Suprapubic skin (tissue), 4 donors: ENCODE data around the gene PPP1R9A. TPM values are rescaled to one million over a fixed set of nuclear protein-coding genes. Genes with fewer than 3 reads are reported as not detected.

ENCODE experiments used
- DNase-seq, 2 donors: peaks; one replicate each; pipeline ENCODE4 v3.0.0-alpha.2; 2019; ENCODE audit warnings: low spot score in 2 of 2
- H3K27ac ChIP-seq: fragments of 200-600 bp; sonication (generic); one replicate; pipeline ENCODE4 v1.5.1; 2019
- H3K27me3 ChIP-seq: fragments of 200-600 bp; sonication (generic); one replicate; pipeline ENCODE4 v1.5.1; 2019
- H3K36me3 ChIP-seq: fragments of 200-600 bp; sonication (generic); one replicate; pipeline ENCODE4 v1.5.1; 2019
- H3K4me1 ChIP-seq: fragments of 200-600 bp; sonication (generic); one replicate; pipeline ENCODE4 v1.5.1; 2019
- H3K4me3 ChIP-seq: fragments of 200-600 bp; sonication (generic); one replicate; pipeline ENCODE4 v1.5.1; 2019; ENCODE audit warnings: mild to moderate bottlenecking
- H3K9me3 ChIP-seq: fragments of 200-600 bp; sonication (generic); one replicate; pipeline ENCODE4 v1.5.1; 2019
- EP300 ChIP-seq: sonication (generic); formaldehyde crosslinking; IDR thresholded peaks from one replicate; pipeline ENCODE4 v1.6.1; 2017; ENCODE audit warnings: antibody characterized with exemption
- POLR2A ChIP-seq, 2 donors: fragments of 450-650 bp; IDR thresholded peaks; one replicate each; pipeline ENCODE4 v1.6.1; 2017; ENCODE audit warnings: antibody characterized with exemption in 2 of 2, mild to moderate bottlenecking in 2 of 2, moderate library complexity in 2 of 2
- POLR2AphosphoS5 ChIP-seq, 3 donors: sonication (generic); formaldehyde crosslinking; IDR thresholded peaks; one replicate each; pipeline ENCODE4 v1.6.1; 2017; ENCODE audit warnings: antibody characterized with exemption in 3 of 3
- WGBS: methylation state at CpG from one replicate; pipeline ENCODE4 v1.1.5; 2018; 5-methylcytosine and 5-hydroxymethylcytosine counted together
- total RNA-seq, 4 donors: library from RNA; depleted of rRNA; stranded (reverse); fragments of >200 nt; gene quantifications; one replicate each; pipeline ENCODE4 v1.1.0, GENCODE V29; 2016
- TF ChIP-seq, protein P1 (sequence below), 2 donors: fragments of 200-600 bp in 1 of 2; fragments of 450-650 bp in 1 of 2; sonication (generic) in 1 of 2; IDR thresholded peaks; one replicate each; pipeline ENCODE4 v1.5.1; 2016 to 2019; ENCODE audit warnings: antibody characterized with exemption in 2 of 2, mild to moderate bottlenecking in 1 of 2, moderate library complexity in 1 of 2

The PPP1R9A gene
- total RNA-seq, 4 donors from 2014 or later = 0.49 to 8.6 (median 2.5) TPM

- H3K27me3 ChIP-seq = no peaks in the 10 kb centered on the region
- H3K4me3 ChIP-seq = no peak overlapping the region
- no peak overlapping the region for H3K27ac ChIP-seq
- WGBS = 74% methylated on average over 11 of the region's 11 CpGs
- peaks cover 6% of the 10 kb centered on the region for H3K9me3 ChIP-seq
- TF ChIP-seq POLR2AphosphoS5 (IDR thresholded peaks at IDR 0.05) = no peak
- TF ChIP-seq POLR2A (IDR thresholded peaks at IDR 0.05) = no peak
- no peak for TF ChIP-seq EP300
- TF ChIP-seq, protein P1, sequence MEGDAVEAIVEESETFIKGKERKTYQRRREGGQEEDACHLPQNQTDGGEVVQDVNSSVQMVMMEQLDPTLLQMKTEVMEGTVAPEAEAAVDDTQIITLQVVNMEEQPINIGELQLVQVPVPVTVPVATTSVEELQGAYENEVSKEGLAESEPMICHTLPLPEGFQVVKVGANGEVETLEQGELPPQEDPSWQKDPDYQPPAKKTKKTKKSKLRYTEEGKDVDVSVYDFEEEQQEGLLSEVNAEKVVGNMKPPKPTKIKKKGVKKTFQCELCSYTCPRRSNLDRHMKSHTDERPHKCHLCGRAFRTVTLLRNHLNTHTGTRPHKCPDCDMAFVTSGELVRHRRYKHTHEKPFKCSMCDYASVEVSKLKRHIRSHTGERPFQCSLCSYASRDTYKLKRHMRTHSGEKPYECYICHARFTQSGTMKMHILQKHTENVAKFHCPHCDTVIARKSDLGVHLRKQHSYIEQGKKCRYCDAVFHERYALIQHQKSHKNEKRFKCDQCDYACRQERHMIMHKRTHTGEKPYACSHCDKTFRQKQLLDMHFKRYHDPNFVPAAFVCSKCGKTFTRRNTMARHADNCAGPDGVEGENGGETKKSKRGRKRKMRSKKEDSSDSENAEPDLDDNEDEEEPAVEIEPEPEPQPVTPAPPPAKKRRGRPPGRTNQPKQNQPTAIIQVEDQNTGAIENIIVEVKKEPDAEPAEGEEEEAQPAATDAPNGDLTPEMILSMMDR (IDR thresholded peaks at IDR 0.05) = no peak
- DNase-seq = no peak
- H3K4me1 ChIP-seq = no peaks in the 10 kb centered on the region
- no peaks in the 10 kb centered on the region for H3K36me3 ChIP-seq
Observed at GRCh38 chr7:94877731-94878670, 29.4 kb upstream of the PPP1R9A start.

GRCh38 chr7:94882891-94883290, 24.5 kb upstream of the PPP1R9A start:
- TF ChIP-seq POLR2A (IDR thresholded peaks at IDR 0.05) (no peak), POLR2AphosphoS5 (IDR thresholded peaks at IDR 0.05) (no peak), EP300 (no peak)
- H3K9me3 ChIP-seq = peaks cover 6% of the 10 kb centered on the region
- H3K27me3 ChIP-seq = no peaks in the 10 kb centered on the region
- no peaks in the 10 kb centered on the region for H3K36me3 ChIP-seq
- DNase-seq = no peak
- WGBS = 32% methylated on average over 2 of the region's 2 CpGs
- H3K4me1 ChIP-seq = no peaks in the 10 kb centered on the region
- H3K4me3 ChIP-seq = no peak overlapping the region
- H3K27ac ChIP-seq = no peak overlapping the region

DNA sequence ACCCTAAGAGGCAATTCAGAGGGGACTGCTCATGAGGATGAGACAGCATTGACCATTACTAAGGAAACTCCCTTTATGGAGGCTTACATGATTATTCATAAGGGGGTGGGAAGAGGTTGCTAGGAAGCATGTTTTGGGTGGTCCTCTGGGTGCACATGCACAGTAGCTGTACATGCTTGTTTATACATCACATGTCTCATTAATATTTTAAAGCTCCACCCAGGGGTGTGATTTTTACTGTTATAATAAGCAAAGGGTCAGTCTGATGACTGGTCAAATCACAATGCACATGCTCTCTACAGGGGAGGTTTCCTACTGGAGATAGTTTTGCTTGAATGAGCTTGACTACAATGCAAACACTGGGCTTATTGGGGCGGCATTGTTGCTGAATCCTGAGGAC, 23.8 kb upstream of the PPP1R9A start:
- Histone ChIP-seq H3K4me1 (no peaks in the 10 kb centered on the region), H3K36me3 (no peaks in the 10 kb centered on the region), H3K27me3 (no peaks in the 10 kb centered on the region), H3K9me3 (no peaks in the 10 kb centered on the region), H3K4me3 (no peak overlapping the region), H3K27ac (no peak overlapping the region)
- WGBS = 83% methylated on average over 1 of the region's 1 CpG
- TF ChIP-seq EP300 (no peak), POLR2AphosphoS5 (IDR thresholded peaks at IDR 0.05) (no peak), POLR2A (IDR thresholded peaks at IDR 0.05) (no peak)
- TF ChIP-seq, protein P1 (IDR thresholded peaks at IDR 0.05) = no peak
- DNase-seq = no peak

DNA sequence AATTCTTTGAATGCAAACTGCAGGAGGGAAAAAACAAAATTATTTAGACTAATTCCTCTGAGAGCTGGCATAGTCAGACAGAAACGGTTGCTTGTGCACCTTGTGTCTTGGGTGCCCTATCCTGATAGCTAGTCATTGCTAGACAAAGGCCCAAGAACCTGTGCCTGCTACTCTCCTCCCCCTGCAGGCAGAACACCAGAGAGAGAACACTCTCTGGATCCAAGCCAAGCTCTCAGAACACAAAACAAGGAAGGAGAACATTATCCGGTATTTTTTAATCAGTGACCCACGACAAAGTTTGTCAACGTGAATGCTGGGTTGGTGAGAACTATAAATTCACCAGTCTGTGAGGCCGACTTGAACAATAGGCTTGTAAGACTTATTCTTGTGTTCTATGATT, 18.8 kb upstream of the PPP1R9A start:
- Histone ChIP-seq H3K27me3 (no peaks in the 10 kb centered on the region), H3K4me1 (no peaks in the 10 kb centered on the region), H3K36me3 (no peaks in the 10 kb centered on the region), H3K9me3 (no peaks in the 10 kb centered on the region), H3K27ac (no peak overlapping the region), H3K4me3 (no peak overlapping the region)
- DNase-seq = no peak
- no peak for TF ChIP-seq EP300
- TF ChIP-seq, protein P1 (IDR thresholded peaks at IDR 0.05) = no peak
- TF ChIP-seq POLR2AphosphoS5 (IDR thresholded peaks at IDR 0.05) = no peak
- WGBS = 32% methylated on average over 5 of the region's 5 CpGs

- no peak overlapping the region for H3K4me3 ChIP-seq
- WGBS = 64% methylated on average over 2 of the region's 2 CpGs
Observed at GRCh38 chr7:94888995-94889523, 18.3 kb upstream of the PPP1R9A start.

More at GRCh38 chr7:94888995-94889523, 18.3 kb upstream of the PPP1R9A start:
- Histone ChIP-seq H3K36me3 (no peaks in the 10 kb centered on the region), H3K4me1 (no peaks in the 10 kb centered on the region), H3K27me3 (no peaks in the 10 kb centered on the region), H3K27ac (no peak overlapping the region), H3K9me3 (no peaks in the 10 kb centered on the region)
- TF ChIP-seq POLR2AphosphoS5 (IDR thresholded peaks at IDR 0.05) (no peak), POLR2A (IDR thresholded peaks at IDR 0.05) (no peak), EP300 (no peak)
- TF ChIP-seq, protein P1 (IDR thresholded peaks at IDR 0.05) = no peak
- DNase-seq = no peak
